Endothelial cell of umbilical vein (primary cell): ENCODE measurements around the gene XRCC6.

Source experiments
- CTCF ChIP-seq, 2 donors: IDR thresholded peaks; 1 replicate in 1 of 2; 2 replicates in 1 of 2; pipeline ENCODE4 v1.5.1; 2011; ENCODE audit warnings: low read length in 2 of 2, mild to moderate bottlenecking in 2 of 2, moderate library complexity in 2 of 2, control low read depth in 1 of 2, inconsistent platforms in 1 of 2, low read depth in 1 of 2; ENCODE audit not compliant: insufficient read depth in 1 of 2; ENCODE audit errors: extremely low read depth in 1 of 2
- EZH2 ChIP-seq: IDR thresholded peaks from 2 replicates; pipeline ENCODE4 v1.6.1; 2012; ENCODE audit warnings: borderline replicate concordance, low read depth, mild to moderate bottlenecking, moderate library complexity, low read length, inconsistent platforms; ENCODE audit not compliant: severe bottlenecking
- FOS ChIP-seq: IDR thresholded peaks from 2 replicates; pipeline ENCODE4 v1.6.1; 2011; ENCODE audit warnings: mild to moderate bottlenecking, low read length, moderate library complexity, borderline replicate concordance; ENCODE audit not compliant: insufficient read depth
- MAX ChIP-seq: IDR thresholded peaks from 2 replicates; pipeline ENCODE4 v1.6.1; 2011; ENCODE audit not compliant: insufficient read depth, insufficient read length
- MYC ChIP-seq: IDR thresholded peaks from one replicate; pipeline ENCODE4 v1.6.1; 2011; ENCODE audit warnings: mild to moderate bottlenecking, low read depth, low read length
- POLR2A ChIP-seq: IDR thresholded peaks from 2 replicates; pipeline ENCODE4 v1.6.1; 2012; ENCODE audit warnings: low read depth, mild to moderate bottlenecking, control low read depth, low read length
- POLR2AphosphoS5 ChIP-seq: IDR thresholded peaks from 2 replicates; pipeline ENCODE4 v1.6.1; 2012; ENCODE audit warnings: low read depth, mild to moderate bottlenecking, control low read depth, low read length, moderate library complexity; ENCODE audit not compliant: insufficient read depth

GRCh38 chr22:41597635-41597953 is 23.5 kb upstream of the XRCC6 start:
- TF ChIP-seq CTCF (IDR thresholded peaks at IDR 0.05; ENCODE audit: extremely low read depth in 1 of 2, insufficient read depth in 1 of 2, low read depth in 1 of 2, low read length in 2 of 2) (no peak), MYC (no peak), EZH2 (no peak), POLR2A (no peak), POLR2AphosphoS5 (no peak), FOS (no peak), MAX (no peak)
